ENCODE data around the gene CORO1A. TPM values are rescaled to one million over a fixed set of nuclear protein-coding genes. Genes with fewer than 3 reads are reported as not detected.

CORO1A gene
- total and polyA plus RNA-seq, 2 experiments from 2014 or later: 1.7 to 2.4 TPM

DNA sequence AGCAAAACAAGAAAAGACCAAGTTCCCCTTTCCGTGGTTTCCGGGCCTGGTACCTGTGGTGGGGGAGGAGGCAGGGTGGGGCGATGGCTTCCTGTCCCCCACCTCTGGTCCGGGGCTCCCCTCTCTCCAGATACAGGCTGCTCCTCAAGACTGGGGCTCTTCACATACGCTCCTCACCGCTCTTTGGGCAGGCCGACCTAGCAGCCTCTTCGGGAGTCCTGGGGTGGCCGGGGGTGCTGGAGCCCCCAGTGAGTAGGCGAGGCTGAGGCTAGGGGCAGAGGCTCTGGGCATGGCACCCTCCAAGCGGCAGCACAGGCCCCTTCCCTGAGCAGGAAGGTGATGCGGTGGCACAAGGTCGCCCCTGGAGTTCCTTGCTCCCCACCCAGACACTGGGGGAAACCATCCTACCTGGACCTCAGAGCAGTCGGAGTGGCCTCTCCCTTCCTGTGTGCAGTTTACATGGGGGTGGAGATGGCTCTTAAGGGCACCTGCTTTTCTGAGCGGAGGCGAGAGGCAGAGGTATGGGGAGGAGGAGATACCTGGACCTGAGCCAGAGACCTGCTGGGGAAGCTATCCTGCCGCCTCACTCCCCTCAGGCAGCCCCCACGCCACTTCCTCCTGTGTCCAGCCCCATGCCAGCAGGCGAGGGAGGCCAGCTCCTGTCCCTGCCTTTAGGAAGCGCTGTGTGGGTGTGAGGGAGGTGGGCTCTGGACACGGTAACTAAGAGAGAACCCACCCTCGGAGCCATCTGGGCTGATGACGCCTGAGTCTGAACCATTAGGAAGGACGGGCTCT lies 891 bp downstream of the CORO1A start:
- Histone ChIP-seq H3K4me3 (no peak overlapping the region), H3K27me3 (no peaks in the 10 kb centered on the region), H3K79me2 (no peaks in the 10 kb centered on the region), H3K4me2 (peak overlapping the region; percentile 87), H3K9me2 (replicated peaks; ENCODE audit: insufficient read depth) (no peaks in the 10 kb centered on the region), H3K9me3 (ENCODE audit: low read depth) (no peaks in the 10 kb centered on the region), H3K27ac (no peak overlapping the region), H3K36me3 (replicated peaks; ENCODE audit: insufficient read depth, low read depth) (no peaks in the 10 kb centered on the region), H2AFZ (no peak overlapping the region), H4K20me1 (ENCODE audit: insufficient read depth, poor library complexity, severe bottlenecking) (no peaks in the 10 kb centered on the region), H3K4me1 (ENCODE audit: insufficient read depth) (no peaks in the 10 kb centered on the region)
- no peak for DNase-seq (ENCODE audit: low spot score)
- WGBS (ENCODE audit: low lambda C conversion rate, missing lambda C conversion rate): 73% methylated on average over 24 of the region's 24 CpGs
- no peak for TF ChIP-seq EZH2phosphoT487 (IDR thresholded peaks at IDR 0.05; ENCODE audit: low read depth, severe bottlenecking, unreplicated experiment)
- TF ChIP-seq EZH2 (IDR thresholded peaks at IDR 0.05; ENCODE audit: borderline replicate concordance): no peak

DNA sequence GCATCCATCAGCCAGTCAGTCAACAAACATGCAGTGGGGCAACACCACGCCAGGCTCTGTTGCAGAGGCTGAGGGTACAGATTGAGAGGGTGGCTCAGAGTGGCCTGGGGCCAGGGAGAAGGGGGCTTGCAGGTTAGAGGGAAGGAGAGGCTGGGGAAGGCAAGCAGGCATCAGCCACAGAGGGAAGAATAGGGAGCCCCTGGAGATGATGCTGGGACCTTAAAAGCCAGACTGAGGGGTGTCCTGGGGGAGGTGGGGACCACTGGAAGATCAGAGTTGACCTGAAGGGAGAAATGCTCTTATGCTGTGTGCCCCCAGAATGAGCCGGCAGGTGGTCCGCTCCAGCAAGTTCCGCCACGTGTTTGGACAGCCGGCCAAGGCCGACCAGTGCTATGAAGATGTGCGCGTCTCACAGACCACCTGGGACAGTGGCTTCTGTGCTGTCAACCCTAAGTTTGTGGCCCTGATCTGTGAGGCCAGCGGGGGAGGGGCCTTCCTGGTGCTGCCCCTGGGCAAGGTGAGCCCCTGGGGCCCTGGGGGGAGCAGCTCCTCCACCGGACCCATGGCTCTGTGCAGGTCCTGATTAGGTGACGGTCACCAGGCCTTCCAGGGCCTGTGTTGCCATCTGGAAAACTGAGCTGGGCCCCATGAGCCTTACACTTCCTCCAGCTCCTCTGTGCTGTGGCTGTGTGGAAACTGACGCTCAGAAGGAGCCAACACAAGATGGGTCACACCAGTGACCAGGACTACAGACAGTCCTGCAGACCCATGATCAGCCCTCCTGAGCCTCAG lies 1.7 kb downstream of the CORO1A start:
- Histone ChIP-seq H3K79me2 (no peaks in the 10 kb centered on the region), H3K4me2 (no peak overlapping the region)
- 87% methylated on average over 13 of the region's 13 CpGs for WGBS (ENCODE audit: low lambda C conversion rate, missing lambda C conversion rate)

DNA sequence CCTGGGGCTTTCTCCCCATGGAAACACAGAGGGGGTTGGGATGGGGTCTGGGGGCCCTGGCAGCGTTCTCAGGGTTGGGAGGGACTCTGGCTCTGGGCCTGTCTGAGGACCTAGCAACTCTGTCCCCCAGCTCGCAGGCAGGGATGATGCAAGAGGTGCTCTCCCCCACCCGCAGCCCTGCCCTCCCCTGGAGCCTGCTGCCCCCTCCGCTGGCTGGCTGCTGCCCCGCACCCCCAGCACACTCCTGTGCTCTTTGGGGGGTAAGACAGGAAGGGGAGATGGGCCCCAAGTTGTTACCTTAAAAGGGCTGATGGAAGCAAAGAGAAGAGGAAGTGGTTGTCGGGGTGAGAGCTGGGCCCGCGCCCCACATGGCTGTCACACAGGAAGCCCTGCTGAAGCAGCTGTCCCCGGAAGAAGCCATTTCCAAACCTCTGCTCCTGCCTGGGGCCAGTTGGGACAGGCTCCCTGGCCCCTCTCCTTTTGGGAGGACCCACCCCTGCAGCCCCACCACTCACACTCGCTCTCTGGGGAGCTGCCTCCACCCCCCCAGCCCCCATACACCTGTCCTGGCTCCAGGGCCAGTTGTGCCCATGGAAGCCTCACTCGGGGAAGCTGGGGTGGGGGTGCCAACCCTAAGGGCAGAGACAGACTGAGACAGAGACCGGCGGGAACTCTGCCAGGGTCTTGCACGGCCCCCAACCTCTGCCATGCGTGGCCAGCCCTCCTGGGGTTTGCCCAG lies 2.5 kb downstream of the CORO1A start:
- 97% methylated on average over 13 of the region's 15 CpGs for WGBS (ENCODE audit: low lambda C conversion rate, missing lambda C conversion rate)
- Histone ChIP-seq H3K9me2 (replicated peaks; ENCODE audit: insufficient read depth) (no peaks in the 10 kb centered on the region), H3K36me3 (replicated peaks; ENCODE audit: insufficient read depth, low read depth) (no peaks in the 10 kb centered on the region), H3K27ac (no peak overlapping the region), H3K79me2 (no peaks in the 10 kb centered on the region), H3K4me2 (no peak overlapping the region), H4K20me1 (ENCODE audit: insufficient read depth, poor library complexity, severe bottlenecking) (no peaks in the 10 kb centered on the region), H2AFZ (no peak overlapping the region), H3K4me1 (ENCODE audit: insufficient read depth) (no peaks in the 10 kb centered on the region), H3K27me3 (no peaks in the 10 kb centered on the region), H3K4me3 (no peak overlapping the region), H3K9me3 (ENCODE audit: low read depth) (no peaks in the 10 kb centered on the region)
- TF ChIP-seq EZH2phosphoT487 (IDR thresholded peaks at IDR 0.05; ENCODE audit: low read depth, severe bottlenecking, unreplicated experiment) (no peak), EZH2 (IDR thresholded peaks at IDR 0.05; ENCODE audit: borderline replicate concordance) (no peak)
- TF ChIP-seq, protein P1, sequence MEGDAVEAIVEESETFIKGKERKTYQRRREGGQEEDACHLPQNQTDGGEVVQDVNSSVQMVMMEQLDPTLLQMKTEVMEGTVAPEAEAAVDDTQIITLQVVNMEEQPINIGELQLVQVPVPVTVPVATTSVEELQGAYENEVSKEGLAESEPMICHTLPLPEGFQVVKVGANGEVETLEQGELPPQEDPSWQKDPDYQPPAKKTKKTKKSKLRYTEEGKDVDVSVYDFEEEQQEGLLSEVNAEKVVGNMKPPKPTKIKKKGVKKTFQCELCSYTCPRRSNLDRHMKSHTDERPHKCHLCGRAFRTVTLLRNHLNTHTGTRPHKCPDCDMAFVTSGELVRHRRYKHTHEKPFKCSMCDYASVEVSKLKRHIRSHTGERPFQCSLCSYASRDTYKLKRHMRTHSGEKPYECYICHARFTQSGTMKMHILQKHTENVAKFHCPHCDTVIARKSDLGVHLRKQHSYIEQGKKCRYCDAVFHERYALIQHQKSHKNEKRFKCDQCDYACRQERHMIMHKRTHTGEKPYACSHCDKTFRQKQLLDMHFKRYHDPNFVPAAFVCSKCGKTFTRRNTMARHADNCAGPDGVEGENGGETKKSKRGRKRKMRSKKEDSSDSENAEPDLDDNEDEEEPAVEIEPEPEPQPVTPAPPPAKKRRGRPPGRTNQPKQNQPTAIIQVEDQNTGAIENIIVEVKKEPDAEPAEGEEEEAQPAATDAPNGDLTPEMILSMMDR (IDR thresholded peaks at IDR 0.05; ENCODE audit: poor library complexity): no peak
- no peak for DNase-seq (ENCODE audit: low spot score)

More for the DNA sequence above, 1.7 kb downstream of the CORO1A start:
- H4K20me1 ChIP-seq (ENCODE audit: insufficient read depth, poor library complexity, severe bottlenecking): no peaks in the 10 kb centered on the region
- no peaks in the 10 kb centered on the region for H3K9me3 ChIP-seq (ENCODE audit: low read depth)
- H3K27ac ChIP-seq: no peak overlapping the region
- H3K27me3 ChIP-seq: no peaks in the 10 kb centered on the region
- no peaks in the 10 kb centered on the region for H3K9me2 ChIP-seq (replicated peaks; ENCODE audit: insufficient read depth)
- no peaks in the 10 kb centered on the region for H3K4me1 ChIP-seq (ENCODE audit: insufficient read depth)
- DNase-seq (ENCODE audit: low spot score): no peak
- H2AFZ ChIP-seq: no peak overlapping the region
- TF ChIP-seq, protein P1 (IDR thresholded peaks at IDR 0.05; ENCODE audit: poor library complexity): no peak
- no peak for TF ChIP-seq EZH2phosphoT487 (IDR thresholded peaks at IDR 0.05; ENCODE audit: low read depth, severe bottlenecking, unreplicated experiment)
- no peak for TF ChIP-seq EZH2 (IDR thresholded peaks at IDR 0.05; ENCODE audit: borderline replicate concordance)
- no peak overlapping the region for H3K4me3 ChIP-seq
- no peaks in the 10 kb centered on the region for H3K36me3 ChIP-seq (replicated peaks; ENCODE audit: insufficient read depth, low read depth)
